HG02642 (cell line): Measurements from ENCODE around the gene KLHL9.
"Not testable (repeated sequence)": the region's sequence is repeated elsewhere in the genome, so short reads cannot be mapped to it uniquely, and the experiment has no call there.

Experiments used
- ATAC-seq: cut with Tn5 transposase; IDR thresholded peaks from one replicate; pipeline ENCODE4 v1.9.1; 2021; ENCODE audit warnings: mild to moderate bottlenecking; ENCODE audit not compliant: unreplicated experiment, poor library complexity

KLHL9 gene, protein sequence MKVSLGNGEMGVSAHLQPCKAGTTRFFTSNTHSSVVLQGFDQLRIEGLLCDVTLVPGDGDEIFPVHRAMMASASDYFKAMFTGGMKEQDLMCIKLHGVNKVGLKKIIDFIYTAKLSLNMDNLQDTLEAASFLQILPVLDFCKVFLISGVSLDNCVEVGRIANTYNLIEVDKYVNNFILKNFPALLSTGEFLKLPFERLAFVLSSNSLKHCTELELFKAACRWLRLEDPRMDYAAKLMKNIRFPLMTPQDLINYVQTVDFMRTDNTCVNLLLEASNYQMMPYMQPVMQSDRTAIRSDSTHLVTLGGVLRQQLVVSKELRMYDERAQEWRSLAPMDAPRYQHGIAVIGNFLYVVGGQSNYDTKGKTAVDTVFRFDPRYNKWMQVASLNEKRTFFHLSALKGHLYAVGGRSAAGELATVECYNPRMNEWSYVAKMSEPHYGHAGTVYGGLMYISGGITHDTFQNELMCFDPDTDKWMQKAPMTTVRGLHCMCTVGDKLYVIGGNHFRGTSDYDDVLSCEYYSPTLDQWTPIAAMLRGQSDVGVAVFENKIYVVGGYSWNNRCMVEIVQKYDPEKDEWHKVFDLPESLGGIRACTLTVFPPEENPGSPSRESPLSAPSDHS

DNA sequence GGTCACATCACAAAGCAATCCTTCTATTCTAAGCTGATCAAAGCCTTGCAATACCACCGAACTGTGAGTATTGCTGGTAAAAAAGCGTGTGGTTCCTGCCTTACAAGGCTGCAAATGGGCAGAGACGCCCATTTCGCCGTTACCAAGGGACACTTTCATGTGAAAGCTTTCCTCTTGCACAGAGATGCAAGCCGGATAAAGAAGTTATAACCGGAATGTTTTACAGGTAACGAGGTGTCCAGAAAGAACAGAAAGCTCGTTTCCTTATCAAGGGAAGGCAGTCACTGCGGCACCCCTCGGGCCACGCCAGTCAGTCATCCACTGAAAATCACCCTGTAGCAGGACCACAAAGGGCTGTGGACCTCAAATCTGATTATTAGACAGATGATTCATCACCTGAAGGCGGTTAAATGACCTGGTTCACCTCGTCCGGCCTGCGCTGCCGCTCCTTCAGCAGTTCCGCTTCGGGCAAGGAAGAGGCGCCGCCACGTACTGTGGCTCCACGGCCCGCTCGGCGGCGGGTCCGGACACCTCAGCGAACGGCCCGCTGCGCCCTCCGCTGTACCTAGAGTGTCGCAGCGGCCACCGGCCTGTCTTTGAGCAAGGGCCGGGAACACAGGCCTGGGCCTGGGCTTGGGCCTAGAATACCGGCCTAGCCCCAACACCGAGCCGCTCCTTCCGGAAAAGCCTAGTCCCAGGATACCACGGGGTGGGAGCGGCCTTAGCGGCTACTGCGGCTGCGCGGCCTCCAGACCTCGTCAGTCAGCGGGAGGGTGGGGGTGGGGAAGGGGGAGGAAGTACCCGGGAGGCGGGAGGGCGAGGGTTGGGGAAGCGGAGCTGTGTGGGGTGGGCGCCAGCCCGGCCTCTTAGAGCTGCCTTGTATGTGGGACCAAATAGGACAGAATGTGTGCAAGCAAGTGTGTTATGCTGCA is at the start of gene KLHL9:
Gene KLHL9, minus strand, starts transcription at position 704 of the 932 bp plus-strand sequence. Its CDS starts 545 bp downstream, at position 159.
- peak; percentile 94 for ATAC-seq

DNA sequence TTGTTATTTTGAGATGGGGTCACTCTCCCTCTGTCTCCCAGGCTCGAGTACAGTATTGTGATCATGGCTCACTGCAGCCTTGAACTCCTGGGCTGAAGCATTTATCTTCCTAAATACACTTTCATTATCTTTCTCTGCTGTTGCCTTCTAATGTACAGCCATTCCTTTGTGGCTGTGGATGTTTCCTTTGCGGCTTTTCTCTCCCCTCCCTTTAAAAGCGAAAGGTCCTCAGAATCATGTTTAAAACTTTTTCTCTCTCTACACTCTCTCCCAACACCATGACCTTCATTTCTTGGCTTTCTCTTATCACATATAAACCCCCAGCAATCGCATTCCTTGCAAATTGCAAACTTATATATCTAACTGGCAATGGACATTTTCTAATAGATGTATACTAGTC is 48.4 kb upstream of the KLHL9 start:
- no peak for ATAC-seq

DNA sequence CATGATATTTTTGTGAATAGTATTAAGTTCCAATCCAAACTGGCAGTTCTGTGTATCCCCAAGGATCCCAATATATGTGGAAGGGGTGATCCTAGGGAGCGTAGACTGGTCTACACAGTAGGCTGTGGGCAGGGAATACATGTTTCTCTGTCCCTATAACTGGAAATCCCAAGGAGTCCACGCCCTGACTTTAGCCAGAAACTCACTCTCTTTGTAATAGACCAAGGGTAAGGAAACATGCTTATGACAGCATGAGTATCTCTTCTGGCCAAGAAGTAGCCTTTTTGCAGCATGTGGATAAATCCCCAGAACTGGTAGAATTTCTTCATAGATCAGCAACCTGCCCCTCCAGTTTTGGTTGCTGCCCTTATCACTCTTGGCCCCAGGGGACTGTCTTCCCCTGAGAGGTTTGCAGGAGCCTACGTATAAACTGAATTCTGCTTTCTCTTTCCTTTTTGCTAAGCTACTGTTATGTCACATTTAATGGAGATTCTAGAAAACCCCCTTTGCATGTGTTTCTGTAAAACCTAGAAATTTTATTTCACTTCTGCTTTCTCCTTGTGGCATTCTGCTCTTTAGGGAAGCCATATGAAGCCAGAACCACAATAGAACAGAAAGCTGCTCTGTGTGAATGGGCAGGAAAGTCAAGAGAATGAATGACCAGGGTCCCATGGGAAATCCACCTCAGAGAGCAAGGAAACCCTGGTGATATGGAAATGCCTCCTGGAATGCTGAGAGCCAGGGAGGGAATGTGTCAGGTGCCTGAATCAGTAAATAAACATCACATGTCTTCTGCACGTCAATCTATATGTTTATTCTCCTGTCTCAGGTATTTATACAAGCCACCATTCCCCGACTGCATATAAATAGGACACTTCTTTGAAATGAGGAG is 46.5 kb upstream of the KLHL9 start:
- peak; percentile 98 for ATAC-seq

DNA sequence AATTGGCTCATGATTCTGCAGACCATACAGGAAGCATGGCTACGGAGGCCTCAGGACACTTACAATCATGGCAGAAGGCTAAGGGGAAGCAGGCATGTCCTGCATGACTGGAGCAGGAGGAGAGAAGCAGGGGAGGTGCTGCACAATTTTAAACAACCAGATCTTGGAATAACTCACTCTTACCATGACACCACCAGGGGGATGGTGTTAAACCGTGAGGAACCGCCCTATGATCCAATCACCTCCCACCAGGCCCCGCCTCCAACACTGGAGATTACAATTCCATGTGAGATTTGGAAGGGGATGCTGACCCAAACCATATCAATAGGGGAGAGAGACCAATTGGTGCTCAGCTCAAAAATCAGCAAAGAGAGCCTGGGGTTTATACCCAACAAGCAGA is 36.3 kb upstream of the KLHL9 start:
- ATAC-seq: not testable (repeated sequence)

DNA sequence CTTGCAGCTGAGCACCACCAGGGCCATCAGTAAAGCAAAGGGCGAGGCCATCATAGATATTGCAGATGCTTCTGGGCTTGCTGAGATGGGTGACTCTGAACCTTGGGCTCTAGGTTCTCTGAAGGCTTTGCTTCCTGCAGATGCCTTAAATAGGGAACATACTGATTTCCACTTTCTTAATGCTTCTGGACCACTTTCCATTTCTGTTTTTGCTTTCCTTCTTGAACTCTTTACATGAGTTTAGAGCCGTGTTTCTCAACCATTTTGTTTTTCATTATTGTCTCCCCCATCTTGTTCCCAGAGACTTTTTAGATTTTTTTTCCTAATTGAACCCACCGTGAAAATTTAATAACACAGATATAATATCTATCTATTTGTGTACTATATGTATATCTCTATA is 32.8 kb upstream of the KLHL9 start, which contains the start of gene IFNA13:
Gene IFNA13, minus strand, starts transcription at position 101 of the 400 bp plus-strand sequence. Its CDS starts 47 bp downstream, at position 54.
- ATAC-seq: no peak

DNA sequence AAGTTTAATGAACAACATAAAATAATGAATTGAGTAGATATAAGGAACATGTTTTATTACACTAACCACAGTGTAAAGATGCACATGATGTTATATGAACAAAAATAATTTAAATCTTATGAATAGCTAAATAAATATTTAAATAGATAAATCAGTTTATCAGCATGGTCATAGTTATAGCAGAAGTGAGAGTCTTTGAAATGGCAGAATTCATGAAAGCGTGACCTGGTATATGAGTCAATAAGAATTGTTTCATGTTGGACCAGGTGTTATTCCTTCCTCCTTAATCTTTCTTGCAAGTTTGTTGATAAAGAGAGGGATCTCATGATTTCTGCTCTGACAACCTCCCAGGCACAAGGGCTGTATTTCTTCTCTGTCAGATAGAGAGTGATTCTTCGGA is 32.0 kb upstream of the KLHL9 start:
- peak; percentile 77 for ATAC-seq

DNA sequence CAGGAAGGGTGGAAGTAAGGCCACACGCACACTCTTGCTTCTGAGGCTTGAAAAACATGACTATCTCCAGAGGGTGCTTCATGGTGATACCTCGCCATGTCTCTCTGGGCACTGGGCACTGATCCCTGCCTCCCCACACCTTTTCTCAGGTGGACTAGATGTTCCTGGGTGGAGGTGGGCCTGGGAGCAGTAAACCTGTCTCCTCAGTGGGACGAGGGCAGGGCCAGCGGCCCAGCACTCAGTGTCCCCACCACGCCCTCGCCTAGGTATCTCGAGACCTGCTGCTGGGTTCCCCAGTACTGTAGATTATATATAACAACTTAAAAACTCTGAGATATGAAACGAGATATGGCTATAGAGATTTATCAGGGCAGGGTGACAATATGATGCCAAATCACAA is 27.1 kb upstream of the KLHL9 start:
- ATAC-seq: no peak

DNA sequence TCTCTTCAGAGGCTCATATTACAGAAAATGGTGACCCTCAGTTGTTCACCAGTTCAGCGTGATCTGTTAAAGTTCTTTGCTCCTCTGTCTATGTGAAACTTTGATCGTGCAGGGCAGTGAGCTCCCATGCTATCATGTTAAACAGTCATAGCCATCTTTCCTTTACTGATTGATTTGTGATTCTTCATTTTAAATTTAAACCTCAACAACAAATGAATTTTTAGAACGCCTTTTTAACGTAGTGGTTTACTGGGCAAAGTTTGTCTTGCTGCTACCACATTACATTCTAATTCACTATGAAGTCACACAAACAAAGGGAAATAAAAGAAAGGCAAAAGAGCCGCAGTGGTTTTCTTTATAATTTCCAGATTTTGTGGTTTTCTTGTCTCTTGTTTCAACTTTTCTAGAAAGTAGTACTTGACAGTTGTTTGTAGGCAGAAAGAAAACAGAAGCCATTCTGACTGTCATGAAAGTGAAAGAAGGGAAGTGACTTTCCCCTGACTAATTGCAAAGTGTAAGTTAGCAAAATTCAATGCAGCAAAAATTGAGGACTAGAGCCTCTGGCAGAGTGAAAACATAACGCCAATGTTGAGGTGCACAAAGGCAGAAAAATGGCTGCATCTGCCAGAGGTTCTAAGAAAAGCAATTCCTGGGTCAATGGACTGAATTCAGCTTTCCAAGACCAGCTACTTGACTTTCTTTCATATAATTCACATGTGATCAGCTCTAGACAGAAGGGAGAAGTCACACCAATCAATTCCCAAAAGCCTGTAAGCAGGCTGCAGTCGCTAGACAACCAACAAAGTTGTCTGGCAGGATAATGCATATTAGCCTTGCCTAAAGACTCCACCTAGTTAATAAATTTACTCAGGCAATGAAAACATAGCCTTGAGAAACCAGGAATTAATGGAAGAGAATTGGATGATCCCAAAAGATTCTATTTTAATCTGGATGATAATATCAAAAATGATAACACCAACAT is 22.6 kb upstream of the KLHL9 start:
- ATAC-seq: peak; percentile 91

DNA sequence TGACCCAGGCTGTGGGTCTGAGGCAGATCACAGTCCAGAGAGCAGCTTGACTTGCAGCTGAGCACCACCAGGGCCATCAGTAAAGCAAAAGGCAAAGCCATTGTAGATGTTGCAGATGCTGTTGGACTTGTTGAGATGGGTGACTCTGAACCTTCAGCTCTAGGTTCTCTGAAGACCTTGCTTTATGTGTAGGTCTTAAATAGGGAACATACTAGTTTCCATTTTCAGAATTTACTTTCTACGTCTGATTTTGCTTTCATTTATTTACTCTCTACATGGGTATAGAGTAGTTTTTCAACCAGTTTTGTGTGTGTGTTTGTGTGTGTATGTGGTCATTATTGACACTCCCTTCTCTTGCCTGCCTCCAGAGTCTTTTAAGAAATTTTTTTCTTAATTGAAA is 15.6 kb upstream of the KLHL9 start, which contains the start of gene IFNA6:
Gene IFNA6, minus strand, starts transcription at position 101 of the 400 bp plus-strand sequence. Its CDS starts 0 bp downstream, at position 101.
- ATAC-seq: no peak

DNA sequence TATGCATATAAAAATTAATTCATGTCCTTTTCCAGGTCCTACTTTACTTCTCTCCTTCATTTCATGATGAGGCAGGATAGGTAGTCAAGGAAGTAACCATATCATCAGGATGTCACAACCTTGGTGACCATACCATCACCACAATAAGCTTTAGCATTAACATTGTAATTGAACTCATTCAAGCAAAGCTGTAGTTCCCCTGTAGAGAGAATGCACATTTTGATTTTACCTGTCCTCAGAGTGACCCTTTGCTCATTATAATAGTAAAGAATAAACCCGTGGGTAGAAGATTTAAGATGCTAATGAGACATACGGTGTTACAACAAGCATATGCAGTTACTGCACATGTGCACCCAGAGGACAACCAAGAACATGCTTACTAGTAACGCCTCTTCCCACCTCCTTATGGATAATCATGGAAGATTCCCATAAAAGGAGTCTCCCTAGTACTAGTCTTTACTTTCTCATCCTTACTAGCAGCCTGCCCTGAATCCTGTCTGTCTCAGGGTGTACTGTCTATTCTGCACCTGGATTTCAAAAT is 13.3 kb upstream of the KLHL9 start:
- ATAC-seq: no peak

DNA sequence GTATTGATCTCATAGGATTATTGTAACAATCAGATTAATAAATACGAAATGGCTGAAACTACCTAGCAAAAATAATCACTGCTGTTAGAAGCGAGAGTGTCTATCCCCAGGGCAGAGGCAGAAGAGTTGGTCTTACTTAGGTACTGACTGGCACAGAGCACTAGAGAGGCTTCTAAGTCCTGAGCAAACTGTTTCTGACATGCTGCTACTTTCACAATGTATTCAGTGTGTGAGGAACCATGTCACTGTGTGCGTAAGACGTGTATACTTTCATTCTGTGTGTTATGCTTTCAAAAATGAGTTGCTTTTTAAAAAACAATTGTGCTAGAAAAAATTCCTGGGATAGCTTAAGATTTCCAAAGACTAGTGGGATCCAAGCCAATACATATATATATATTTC is 5.5 kb upstream of the KLHL9 start:
- ATAC-seq: no peak

DNA sequence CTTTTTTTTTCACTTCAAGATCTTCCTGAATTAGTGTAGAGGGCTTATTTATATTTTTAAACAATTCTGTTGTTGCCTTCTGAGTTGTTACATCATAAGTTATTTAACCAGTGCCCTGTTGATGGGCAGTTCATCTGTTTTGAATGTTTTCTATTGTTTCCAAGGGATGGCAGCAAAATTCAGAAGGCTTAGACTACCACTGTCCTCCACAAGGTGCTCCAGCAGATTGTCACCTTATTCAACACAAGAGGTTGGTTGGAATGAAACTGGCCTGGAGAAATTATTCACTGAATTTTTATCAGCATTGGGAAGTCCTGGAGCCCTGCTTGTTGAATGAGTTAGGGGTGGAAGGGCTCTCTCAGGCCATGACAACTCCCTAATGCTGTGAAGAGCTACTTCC is 1.3 kb upstream of the KLHL9 start:
- no peak for ATAC-seq

DNA sequence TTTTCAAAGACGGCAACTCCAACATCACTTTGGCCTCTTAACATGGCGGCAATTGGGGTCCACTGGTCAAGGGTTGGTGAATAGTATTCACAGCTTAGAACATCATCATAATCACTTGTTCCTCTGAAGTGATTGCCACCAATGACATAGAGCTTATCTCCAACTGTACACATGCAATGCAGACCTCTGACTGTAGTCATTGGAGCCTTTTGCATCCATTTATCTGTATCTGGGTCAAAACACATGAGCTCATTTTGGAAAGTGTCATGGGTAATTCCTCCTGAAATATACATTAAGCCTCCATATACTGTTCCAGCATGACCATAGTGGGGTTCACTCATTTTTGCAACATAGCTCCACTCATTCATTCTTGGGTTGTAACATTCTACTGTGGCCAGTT is 2.0 kb downstream of the KLHL9 start:
- ATAC-seq: no peak

DNA sequence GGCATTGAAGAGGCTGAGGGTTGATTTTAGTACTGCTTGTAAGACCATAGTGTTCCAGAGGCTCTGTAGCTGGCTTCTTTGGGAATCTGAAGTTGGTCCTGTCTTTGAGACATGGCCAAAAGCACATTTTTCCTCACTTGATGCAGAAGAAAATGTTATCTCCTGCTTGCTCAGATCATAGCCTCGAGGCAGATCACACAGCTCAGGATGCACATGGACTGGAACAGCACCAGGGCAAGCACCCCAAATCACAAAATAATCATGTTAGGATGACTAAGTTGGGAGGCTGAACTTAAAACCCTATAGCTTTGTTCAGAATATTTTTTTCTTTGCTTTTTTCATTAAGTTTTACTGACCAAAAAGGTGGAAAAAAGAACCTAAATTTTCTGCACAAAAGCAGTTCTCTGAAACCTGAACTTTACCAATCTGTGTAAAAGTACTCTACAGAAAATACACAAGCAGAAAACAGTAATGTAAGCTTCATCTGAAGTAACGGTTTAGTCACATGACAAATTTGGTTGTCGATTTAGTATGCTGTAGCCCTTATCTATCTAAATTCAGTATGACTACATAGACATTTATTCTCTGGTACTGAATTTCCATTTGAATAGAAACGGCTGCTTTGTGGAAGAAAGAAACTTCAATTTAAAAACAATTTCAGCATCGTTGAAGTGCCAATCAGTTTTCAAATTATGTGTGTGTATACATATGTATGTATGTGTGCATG is 3.4 kb downstream of the KLHL9 start:
- ATAC-seq: no peak

DNA sequence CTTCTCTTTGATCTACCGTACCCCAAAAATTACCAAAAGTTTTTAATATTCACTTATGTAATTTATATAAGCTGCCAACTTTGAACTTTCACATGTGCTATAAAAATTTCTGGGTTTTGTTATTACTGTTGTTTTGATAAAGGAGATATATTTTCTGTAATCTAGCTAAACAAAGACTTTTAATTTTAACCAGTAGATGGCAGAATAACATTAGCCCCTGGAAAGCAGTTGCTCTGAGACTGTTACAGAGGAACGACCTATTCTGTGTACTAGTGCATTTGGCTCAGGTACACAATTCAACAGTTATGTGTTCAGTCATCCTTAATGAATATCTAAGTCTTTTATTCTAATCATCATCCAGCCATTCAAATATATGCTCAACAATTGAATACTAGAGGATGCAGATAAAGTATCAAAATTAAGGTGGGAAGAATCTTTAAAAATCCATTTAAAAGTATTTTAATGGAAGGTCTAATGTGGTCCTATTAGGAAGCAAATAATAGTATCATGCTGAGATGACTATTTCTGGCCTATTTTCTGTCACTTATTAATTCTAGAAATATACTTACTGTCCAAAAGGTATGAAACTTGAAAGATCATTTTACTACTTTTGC is 8.6 kb downstream of the KLHL9 start:
- ATAC-seq: peak; percentile 80

DNA sequence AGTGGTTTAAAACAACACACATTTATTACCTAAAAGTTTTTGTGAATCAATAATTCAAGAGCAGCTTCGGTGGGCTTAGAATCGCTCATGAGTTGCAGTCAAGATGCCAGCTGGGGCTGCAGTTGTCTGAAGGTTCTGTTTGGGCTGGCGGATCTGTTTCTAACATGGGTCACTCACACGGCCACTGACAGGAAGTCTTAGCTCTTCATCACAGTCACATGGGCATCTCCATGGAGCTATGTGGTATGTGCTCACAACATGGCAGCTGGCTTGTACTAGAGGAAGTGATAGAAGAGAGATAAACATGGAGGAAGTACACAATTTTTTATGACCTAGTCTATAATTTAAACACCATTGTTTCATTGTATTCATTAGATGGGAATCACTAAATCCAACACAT is 11.2 kb downstream of the KLHL9 start:
- ATAC-seq: no peak

DNA sequence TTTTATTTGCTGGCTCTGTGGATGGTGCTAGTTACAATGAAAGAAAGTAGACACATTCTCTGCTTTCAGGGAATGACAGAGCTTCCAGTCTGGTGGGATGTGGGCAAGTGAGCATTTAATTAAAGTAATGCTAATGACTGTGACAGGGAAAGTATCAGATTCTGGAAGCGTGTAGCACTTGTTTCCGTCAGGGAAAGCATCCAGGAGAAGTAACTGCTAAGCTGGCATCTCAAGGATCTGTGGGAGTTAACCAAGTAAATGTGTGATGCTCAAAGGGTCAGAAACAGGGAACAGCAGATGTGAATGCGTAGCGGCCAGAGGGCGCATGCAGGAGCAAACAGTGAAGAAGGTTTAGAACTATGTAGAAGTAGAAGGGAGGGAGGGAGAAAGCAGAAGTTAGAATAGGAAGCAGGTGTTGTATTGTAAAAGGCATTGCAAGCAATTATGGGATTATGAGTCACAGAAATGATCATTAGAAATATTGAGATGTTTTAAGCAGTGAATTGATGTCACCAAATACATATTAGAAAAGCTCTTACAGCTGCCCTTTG is 12.2 kb downstream of the KLHL9 start:
- ATAC-seq: no peak
